ENCODE results near the gene UBC.

DNA sequence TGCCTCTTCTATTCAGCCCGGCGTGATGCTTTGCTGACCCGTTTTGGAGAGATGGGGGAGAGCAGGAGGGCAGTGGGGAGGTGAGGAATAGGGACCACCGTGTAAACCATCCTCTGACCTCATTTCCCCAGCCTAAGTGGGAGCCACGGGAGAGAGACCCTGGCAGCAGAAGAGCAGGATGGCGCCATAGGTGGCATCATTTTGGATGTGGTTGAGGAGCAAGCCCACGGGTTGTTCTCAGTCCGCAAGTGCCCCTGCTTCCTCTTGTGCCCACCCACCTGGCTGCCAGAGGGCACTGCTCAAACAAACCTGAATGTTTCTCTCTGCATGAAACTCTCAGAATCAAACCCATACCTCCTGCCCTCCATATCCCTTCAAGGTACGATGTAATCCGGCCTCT lies 10.7 kb upstream of the UBC start:
- TF ChIP-seq POLR2A (IDR thresholded peaks at IDR 0.05; ENCODE audit: low read depth) (no peak), EP300 (IDR thresholded peaks at IDR 0.05) (no peak), POLR2AphosphoS5 (IDR thresholded peaks at IDR 0.05) (no peak)
- TF ChIP-seq, protein P1, sequence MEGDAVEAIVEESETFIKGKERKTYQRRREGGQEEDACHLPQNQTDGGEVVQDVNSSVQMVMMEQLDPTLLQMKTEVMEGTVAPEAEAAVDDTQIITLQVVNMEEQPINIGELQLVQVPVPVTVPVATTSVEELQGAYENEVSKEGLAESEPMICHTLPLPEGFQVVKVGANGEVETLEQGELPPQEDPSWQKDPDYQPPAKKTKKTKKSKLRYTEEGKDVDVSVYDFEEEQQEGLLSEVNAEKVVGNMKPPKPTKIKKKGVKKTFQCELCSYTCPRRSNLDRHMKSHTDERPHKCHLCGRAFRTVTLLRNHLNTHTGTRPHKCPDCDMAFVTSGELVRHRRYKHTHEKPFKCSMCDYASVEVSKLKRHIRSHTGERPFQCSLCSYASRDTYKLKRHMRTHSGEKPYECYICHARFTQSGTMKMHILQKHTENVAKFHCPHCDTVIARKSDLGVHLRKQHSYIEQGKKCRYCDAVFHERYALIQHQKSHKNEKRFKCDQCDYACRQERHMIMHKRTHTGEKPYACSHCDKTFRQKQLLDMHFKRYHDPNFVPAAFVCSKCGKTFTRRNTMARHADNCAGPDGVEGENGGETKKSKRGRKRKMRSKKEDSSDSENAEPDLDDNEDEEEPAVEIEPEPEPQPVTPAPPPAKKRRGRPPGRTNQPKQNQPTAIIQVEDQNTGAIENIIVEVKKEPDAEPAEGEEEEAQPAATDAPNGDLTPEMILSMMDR (IDR thresholded peaks at IDR 0.05): no peak

Data from esophagus muscularis mucosa (tissue), 4 donors.